C4-2B (cell line): ENCODE data around the gene PRKAG1.
A peak's percentile ranks its signal among the peaks of the same experiment; 100 is the strongest.

Source experiments
- H3K27ac ChIP-seq: fragments of 450-650 bp; 2 replicates; pipeline ENCODE4 v1.5.1; 2017
- ZFX ChIP-seq: fragments of 450-650 bp; IDR thresholded peaks from 2 replicates; pipeline ENCODE4 v1.6.1; 2017
- TF ChIP-seq, protein P1 (sequence below): fragments of 450-650 bp; conservative IDR thresholded peaks from 2 replicates; pipeline ENCODE4 v1.5.1; 2017; ENCODE audit warnings: mild to moderate bottlenecking

The PRKAG1 gene

DNA sequence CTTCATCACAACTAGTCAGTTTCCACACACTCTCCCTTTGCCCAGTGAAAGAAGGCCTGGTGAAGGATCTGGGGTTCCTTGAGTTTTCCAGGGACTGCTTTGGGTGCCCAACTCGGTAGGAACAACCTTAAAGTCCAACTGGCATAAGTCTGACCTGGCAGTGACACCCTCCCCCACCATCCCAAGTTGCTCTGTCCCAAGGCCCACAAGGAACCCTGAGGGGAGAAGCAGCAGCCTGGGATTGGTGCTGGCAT, 40.4 kb upstream of the PRKAG1 start:
- TF ChIP-seq, protein P1, sequence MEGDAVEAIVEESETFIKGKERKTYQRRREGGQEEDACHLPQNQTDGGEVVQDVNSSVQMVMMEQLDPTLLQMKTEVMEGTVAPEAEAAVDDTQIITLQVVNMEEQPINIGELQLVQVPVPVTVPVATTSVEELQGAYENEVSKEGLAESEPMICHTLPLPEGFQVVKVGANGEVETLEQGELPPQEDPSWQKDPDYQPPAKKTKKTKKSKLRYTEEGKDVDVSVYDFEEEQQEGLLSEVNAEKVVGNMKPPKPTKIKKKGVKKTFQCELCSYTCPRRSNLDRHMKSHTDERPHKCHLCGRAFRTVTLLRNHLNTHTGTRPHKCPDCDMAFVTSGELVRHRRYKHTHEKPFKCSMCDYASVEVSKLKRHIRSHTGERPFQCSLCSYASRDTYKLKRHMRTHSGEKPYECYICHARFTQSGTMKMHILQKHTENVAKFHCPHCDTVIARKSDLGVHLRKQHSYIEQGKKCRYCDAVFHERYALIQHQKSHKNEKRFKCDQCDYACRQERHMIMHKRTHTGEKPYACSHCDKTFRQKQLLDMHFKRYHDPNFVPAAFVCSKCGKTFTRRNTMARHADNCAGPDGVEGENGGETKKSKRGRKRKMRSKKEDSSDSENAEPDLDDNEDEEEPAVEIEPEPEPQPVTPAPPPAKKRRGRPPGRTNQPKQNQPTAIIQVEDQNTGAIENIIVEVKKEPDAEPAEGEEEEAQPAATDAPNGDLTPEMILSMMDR = no peak
- TF ChIP-seq ZFX = no peak
- peak overlapping the region; percentile 99 for H3K27ac ChIP-seq

DNA sequence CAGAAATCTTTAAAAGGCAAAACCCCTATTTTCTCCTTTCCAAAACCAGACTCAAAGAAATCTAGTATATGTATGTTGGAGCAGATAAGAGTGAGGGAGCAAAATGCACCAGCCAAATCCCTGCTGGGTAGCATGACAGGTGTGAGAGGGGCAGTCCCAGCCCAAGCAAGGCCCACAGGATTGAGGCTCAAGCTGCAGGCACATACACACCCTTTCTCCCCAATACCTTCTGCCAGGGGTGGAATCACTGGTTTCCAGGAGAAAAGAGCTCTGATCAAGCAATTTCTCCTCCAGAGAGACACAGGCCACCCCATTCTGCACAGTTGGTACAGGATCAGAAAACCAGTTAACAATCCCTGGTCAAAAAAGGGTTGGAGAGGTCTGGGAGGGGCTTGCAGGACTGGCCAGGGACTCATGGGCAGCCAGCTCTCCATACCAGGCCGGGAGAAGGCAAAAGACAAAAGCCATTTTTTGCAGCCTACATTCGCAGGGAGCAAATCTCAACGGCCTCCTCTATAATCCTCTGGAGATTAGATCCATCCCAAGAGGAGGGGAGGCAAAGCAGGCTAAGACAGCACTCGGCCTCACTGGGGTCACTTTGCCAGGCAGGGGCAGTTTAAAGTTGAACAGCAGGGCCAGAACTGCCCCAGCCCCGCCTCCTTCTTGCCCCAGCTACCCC, 39.9 kb upstream of the PRKAG1 start:
- H3K27ac ChIP-seq = peak overlapping the region; percentile 99

DNA sequence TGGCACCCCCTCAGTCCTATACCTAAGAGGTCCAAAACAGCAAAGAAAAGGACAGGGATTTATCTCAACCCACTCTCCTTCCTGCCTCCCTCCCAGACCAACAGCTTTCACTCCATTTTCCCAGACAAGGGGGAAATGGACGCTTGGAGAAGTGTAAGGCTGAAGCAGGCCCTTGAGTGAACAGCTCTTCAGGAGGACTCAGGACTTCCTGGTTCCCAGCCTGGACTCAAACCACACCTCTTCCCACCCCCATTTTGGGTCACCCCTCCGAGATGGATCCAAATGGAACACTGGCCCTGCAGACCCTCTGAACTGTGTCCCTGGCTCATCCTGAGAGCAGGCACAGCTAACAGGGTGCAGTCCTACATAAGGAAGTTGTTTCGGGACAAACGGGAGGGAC, 39.3 kb upstream of the PRKAG1 start:
- H3K27ac ChIP-seq = peak overlapping the region; percentile 99
- TF ChIP-seq, protein P1 = no peak
- TF ChIP-seq ZFX = no peak

More for the DNA sequence above, 39.9 kb upstream of the PRKAG1 start:
- TF ChIP-seq ZFX = no peak
- TF ChIP-seq, protein P1 = no peak

DNA sequence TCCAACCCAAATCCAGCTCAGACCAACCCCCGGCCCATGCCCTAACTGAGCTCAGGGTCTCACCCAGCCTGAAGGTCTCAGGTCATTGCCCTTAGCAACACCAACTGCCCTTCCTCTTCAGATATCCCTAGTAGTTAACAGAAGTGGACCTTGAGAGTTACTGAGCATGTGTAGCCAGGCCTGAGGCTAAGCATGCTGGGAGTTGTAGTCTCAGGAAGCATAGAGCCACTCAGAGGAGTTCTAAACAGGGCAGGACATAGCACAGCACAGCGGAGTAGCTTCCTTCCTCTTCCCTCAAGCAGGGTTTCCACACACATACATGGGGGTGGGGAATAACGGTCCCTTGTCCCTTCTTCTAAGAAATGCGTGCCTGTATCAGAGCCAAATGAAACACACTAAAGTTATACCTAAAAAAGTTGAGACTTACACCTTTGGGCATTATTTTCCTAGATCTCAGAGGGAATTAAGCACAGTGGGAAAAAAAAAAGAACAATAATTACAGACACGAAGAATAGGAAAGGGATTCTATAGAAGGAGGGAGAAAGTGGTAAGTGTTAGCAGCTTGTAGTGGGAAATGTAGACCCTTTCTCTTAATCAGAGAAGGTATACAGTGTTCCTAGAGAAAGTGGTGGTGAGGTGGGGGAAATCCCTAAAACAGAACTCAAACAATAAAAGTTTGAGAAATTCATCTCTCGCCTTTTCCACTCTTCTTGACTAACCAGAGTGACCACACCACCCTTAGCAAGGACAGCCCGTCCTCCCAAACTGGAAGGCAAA, 37.6 kb upstream of the PRKAG1 start:
- peak overlapping the region; percentile 44 for H3K27ac ChIP-seq

DNA sequence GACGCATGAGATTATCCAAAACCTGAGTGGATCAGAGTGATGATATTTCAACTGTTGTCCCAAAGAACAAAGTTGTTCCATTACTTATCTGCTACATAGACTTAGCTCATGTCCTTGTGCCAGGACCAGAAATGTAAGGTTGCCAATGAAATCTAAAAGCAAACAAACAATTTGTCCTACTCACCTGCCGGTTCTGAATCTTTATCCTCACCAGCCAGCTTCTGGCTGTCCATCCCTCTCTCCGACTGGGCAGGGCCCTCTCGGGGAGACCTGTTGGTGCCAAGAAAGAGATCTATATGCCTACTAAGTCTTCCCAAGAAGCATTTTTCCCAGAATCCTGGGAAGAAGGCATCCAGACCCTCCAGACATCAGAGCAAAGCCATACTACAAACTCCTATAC, 36.5 kb upstream of the PRKAG1 start:
- peak overlapping the region; percentile 44 for H3K27ac ChIP-seq
- TF ChIP-seq ZFX = no peak
- TF ChIP-seq, protein P1 = no peak

More for the DNA sequence above, 37.6 kb upstream of the PRKAG1 start:
- no peak for TF ChIP-seq ZFX
- TF ChIP-seq, protein P1 = no peak

DNA sequence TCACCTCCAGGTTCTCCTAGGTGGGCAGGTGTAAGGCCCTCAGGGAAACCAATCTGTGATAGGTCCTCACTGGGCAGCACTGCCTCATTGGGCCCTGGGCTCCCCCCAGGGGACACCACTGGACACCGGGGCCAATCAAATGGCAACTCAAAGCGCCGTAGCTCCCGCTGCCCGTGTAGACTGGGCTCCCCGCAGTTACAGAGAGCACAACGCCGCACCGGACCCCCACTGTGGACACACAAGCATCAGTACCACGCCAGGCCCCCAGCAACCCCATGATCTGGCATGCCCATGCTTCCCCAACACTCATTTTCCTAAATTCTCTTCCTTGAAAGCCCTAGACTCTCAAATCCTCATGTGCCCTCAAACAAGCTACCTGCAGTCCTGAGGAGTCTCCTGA, 35.9 kb upstream of the PRKAG1 start:
- H3K27ac ChIP-seq = peak overlapping the region; percentile 44
- TF ChIP-seq, protein P1 = no peak
- TF ChIP-seq ZFX = no peak

DNA sequence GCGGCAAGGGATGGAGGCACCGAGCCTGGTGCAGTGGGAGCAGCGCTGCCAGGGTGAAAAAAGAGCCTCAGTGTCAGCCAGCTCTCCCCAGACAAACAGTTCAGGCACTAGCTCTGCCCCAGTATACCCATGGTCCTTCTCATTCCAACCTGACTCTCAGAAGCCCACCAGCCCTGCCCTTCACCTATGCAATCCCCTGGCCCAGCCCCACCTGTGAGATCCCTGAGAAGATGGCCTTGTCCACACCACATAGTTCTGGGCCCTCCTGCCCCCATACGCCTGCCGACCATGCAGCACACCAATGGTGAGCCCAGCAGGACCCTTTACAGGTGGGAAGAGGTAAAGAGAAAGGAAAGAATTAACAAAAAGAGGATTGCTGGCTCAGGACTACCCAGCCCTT, 35.5 kb upstream of the PRKAG1 start:
- H3K27ac ChIP-seq = peak overlapping the region; percentile 44
- TF ChIP-seq, protein P1 = no peak
